Measurements from ENCODE around the gene TRAFD1. TPM values are rescaled to one million over a fixed set of nuclear protein-coding genes. Genes with fewer than 3 reads are reported as not detected.

The TRAFD1 gene
- total and polyA plus RNA-seq, 2 of the 13 experiments (the other 11 are each of a cell fraction or from before 2014, with no cell fraction given): 9.5 to 20.9 TPM

- TF ChIP-seq BCLAF1 (IDR thresholded peaks at IDR 0.05): no peak
- no peak for TF ChIP-seq RARG (CRISPR knock-in tag; IDR thresholded peaks at IDR 0.05; ENCODE audit: low read depth)
- no peak for TF ChIP-seq ZNF331 (CRISPR knock-in tag; IDR thresholded peaks at IDR 0.05)
- TF ChIP-seq ZBTB34 (CRISPR knock-in tag; IDR thresholded peaks at IDR 0.05): no peak
- no peak for TF ChIP-seq ZBTB7B (CRISPR knock-in tag; IDR thresholded peaks at IDR 0.05)
- TF ChIP-seq ZNF333 (CRISPR knock-in tag; IDR thresholded peaks at IDR 0.05; ENCODE audit: borderline replicate concordance): no peak
- no peak for TF ChIP-seq KMT2A (CRISPR knock-in tag; IDR thresholded peaks at IDR 0.05)
- TF ChIP-seq SYNCRIP (IDR thresholded peaks at IDR 0.05; ENCODE audit: insufficient read depth, low read depth, low read length): no peak
- no peak for TF ChIP-seq ZSCAN21 (CRISPR knock-in tag; IDR thresholded peaks at IDR 0.05; ENCODE audit: borderline replicate concordance)
- no peak for TF ChIP-seq ZBTB46 (CRISPR knock-in tag; IDR thresholded peaks at IDR 0.05; ENCODE audit: borderline replicate concordance)
These were observed 20.8 kb downstream of the TRAFD1 start (continued) for GRCh38 chr12:112146123-112146522.
